ENCODE results near the gene LAPTM4A.
A peak's percentile ranks its signal among the peaks of the same experiment; 100 is the strongest.

Gene LAPTM4A

DNA sequence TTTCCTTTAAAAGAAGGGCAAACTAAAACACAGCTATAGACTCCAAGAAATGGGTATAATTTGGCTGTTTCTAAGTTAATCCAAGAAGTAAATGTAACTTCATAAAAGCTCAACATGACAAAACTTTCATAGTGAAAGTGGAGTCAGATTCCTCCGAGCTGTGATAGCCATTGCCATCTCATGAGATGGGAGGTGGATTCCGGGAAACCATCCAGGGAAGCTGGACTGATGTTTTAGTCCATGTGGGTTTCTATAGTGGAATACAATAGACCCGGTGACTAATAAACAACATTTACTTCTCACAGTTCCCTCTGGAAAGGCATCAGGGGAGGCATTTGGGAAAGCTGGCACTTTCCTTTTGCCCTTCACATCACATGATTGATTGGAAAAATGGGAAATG is 10.0 kb upstream of the LAPTM4A start:
- Mint-ChIP-seq H3K36me3 (ENCODE audit: low read depth) (no peaks in the 10 kb centered on the region), H3K27me3 (ENCODE audit: low read depth, poor library complexity) (peaks cover 26% of the 10 kb centered on the region), H3K4me1 (peaks cover 12% of the 10 kb centered on the region), H3K4me3 (no peak overlapping the region), H3K9me3 (peaks cover 8% of the 10 kb centered on the region), H3K27ac (no peak overlapping the region)
- no peak for DNase-seq
- TF ChIP-seq, protein P1, sequence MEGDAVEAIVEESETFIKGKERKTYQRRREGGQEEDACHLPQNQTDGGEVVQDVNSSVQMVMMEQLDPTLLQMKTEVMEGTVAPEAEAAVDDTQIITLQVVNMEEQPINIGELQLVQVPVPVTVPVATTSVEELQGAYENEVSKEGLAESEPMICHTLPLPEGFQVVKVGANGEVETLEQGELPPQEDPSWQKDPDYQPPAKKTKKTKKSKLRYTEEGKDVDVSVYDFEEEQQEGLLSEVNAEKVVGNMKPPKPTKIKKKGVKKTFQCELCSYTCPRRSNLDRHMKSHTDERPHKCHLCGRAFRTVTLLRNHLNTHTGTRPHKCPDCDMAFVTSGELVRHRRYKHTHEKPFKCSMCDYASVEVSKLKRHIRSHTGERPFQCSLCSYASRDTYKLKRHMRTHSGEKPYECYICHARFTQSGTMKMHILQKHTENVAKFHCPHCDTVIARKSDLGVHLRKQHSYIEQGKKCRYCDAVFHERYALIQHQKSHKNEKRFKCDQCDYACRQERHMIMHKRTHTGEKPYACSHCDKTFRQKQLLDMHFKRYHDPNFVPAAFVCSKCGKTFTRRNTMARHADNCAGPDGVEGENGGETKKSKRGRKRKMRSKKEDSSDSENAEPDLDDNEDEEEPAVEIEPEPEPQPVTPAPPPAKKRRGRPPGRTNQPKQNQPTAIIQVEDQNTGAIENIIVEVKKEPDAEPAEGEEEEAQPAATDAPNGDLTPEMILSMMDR (IDR thresholded peaks at IDR 0.05): no peak

DNA sequence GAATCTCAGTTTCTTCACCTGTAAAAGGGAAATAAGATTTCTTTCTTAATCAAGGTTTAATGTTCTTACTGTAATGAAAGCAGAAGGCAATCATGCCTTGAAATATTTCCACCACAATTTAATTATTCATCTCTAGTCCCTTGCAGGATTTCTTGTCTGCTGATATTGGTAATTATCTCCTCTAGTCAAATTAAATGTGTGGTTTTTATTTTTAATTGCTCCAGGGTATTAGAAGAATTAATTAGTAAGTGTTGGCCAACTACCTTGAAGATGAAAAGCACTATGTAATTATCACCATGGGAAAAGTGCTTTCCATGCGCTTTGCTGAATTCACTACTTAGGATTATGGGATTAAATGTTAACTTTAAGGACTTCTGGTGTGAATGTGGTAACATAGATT is 8.7 kb upstream of the LAPTM4A start:
- Mint-ChIP-seq H3K27me3 (ENCODE audit: low read depth, poor library complexity) (peaks cover 40% of the 10 kb centered on the region), H3K9me3 (peaks cover 8% of the 10 kb centered on the region), H3K27ac (no peak overlapping the region), H3K4me3 (no peak overlapping the region), H3K4me1 (peaks cover 12% of the 10 kb centered on the region), H3K36me3 (ENCODE audit: low read depth) (no peaks in the 10 kb centered on the region)
- TF ChIP-seq, protein P1 (IDR thresholded peaks at IDR 0.05): no peak
- DNase-seq: no peak

DNA sequence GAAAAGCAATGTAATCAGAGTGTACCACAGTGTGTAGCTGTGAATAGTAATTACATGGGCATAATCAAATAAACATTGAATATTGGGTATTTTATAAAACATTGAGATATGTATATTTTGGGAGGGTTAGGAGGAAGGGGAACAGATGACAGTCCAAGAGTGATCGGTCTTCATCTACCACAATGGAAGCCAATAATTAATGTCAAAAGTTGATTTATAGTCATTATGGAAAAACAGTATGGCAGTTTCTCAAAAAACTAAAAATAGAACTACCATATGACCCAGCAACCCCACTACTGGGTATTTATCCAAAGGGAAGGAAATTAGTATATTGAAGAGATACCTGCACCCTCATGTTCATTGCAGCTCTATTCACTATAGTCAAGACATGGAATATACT is 5.8 kb upstream of the LAPTM4A start:
- no peak for DNase-seq
- Mint-ChIP-seq H3K4me1 (peaks cover under 1% of the 10 kb centered on the region), H3K27ac (no peak overlapping the region), H3K4me3 (no peak overlapping the region), H3K9me3 (no peaks in the 10 kb centered on the region), H3K36me3 (ENCODE audit: low read depth) (no peaks in the 10 kb centered on the region), H3K27me3 (ENCODE audit: low read depth, poor library complexity) (peaks cover 40% of the 10 kb centered on the region)
- TF ChIP-seq, protein P1 (IDR thresholded peaks at IDR 0.05): no peak

DNA sequence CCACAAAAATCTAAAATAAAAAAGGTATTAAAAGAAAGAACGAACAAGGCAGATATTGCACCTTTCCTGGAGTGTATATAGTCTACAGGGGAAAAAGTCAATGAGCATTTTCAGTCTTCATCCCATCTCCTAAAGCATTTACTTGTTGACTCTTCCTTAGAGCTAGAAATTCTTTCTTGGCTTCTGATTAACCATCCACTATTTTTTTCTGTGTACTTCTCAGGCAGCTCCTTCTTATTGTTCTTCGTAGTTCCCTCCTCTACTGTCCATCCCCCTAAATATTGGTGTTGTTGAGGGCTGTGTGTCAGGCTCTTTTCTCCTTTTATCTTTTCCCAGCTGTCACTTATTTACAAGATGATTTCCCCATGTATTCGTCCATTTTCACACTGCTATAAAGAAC is 3.5 kb upstream of the LAPTM4A start:
- H3K27ac Mint-ChIP-seq: no peak overlapping the region
- TF ChIP-seq, protein P1 (IDR thresholded peaks at IDR 0.05): no peak
- no peaks in the 10 kb centered on the region for H3K9me3 Mint-ChIP-seq
- peaks cover 35% of the 10 kb centered on the region for H3K27me3 Mint-ChIP-seq (ENCODE audit: low read depth, poor library complexity)
- no peaks in the 10 kb centered on the region for H3K36me3 Mint-ChIP-seq (ENCODE audit: low read depth)
- DNase-seq: no peak
- H3K4me1 Mint-ChIP-seq: no peaks in the 10 kb centered on the region
- no peak overlapping the region for H3K4me3 Mint-ChIP-seq

DNA sequence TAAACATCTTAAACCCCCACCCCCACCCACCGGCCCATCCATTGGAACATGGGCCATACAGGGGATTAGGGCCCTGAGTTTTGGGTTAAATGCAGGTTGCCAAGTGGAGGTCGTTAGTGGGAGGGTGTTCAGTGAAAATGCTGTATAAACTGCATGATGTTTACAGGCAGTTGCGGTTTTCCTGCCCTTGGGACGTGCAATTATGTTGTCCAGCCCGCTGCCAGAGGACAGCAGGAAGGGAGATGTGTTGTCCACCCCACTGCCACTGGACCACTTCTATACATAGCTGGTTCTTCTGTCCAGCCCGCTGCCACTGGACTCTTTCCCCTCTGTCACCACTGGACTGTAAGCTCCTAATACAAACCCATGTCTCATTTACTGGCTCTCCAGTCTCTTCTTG is 2.7 kb upstream of the LAPTM4A start:
- H3K9me3 Mint-ChIP-seq: no peaks in the 10 kb centered on the region
- H3K4me3 Mint-ChIP-seq: no peak overlapping the region
- peaks cover 8% of the 10 kb centered on the region for H3K4me1 Mint-ChIP-seq
- DNase-seq: no peak
- H3K27me3 Mint-ChIP-seq (ENCODE audit: low read depth, poor library complexity): peaks cover 35% of the 10 kb centered on the region
- no peak overlapping the region for H3K27ac Mint-ChIP-seq
- TF ChIP-seq, protein P1 (IDR thresholded peaks at IDR 0.05): no peak
- H3K36me3 Mint-ChIP-seq (ENCODE audit: low read depth): no peaks in the 10 kb centered on the region

DNA sequence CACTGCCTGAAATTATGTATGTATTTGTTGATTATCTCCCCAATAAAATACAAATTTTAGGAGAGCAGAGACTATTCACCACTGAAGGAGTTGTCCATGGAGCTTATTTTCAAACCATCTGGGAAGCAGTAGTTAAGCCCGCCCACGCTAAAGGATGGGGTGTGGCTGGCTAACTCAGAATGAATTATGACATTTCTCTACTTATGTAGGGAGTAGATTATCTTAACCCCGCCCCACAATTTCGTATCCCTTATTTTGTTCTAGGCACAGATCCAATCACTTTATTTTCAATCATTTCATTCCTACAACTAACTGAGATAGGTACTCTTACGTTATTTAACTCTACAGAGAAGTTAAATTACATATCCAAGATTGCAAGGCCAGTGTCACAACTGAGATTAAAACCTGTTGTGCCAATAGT is 1.4 kb upstream of the LAPTM4A start:
- DNase-seq: peak; percentile 37
- peaks cover 19% of the 10 kb centered on the region for H3K4me1 Mint-ChIP-seq
- TF ChIP-seq, protein P1 (IDR thresholded peaks at IDR 0.05): no peak
- H3K4me3 Mint-ChIP-seq: no peak overlapping the region
- no peaks in the 10 kb centered on the region for H3K9me3 Mint-ChIP-seq
- peaks cover under 1% of the 10 kb centered on the region for H3K36me3 Mint-ChIP-seq (ENCODE audit: low read depth)
- H3K27ac Mint-ChIP-seq: no peak overlapping the region
- H3K27me3 Mint-ChIP-seq (ENCODE audit: low read depth, poor library complexity): peaks cover 34% of the 10 kb centered on the region
